Activated CD8-positive, alpha-beta memory T cell treated with anti-CD3 and anti-CD28 coated beads for 48 hours (primary cell): ENCODE results near the gene INPP4B.

Experiments
- DNase-seq, 3 experiments: peaks; one replicate each; pipeline ENCODE4 v3.0.0-alpha.2; 2020; ENCODE audit warnings: low read depth in 2 of 3, low spot score in 2 of 3

INPP4B gene

DNA sequence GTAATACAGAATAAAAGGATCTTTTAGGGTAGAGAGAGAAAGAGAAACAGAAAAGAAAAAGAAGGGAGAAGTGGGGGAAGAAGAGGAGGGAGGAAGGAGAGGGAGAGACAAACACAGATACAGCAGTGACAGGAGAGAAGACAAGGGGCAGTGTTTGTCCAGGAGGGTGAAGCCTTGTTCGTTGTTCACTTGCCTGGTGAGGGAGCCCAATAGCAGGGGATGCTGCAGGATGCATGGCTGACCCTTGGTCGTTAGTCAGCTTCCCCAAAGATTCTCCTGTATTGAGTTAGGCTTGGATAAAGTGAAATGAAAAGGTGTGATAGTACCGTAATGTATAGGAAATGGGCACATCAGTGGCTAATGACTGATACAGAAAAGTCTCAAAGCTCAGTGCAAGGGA, 806.1 kb downstream of the INPP4B start:
- no peak for DNase-seq

DNA sequence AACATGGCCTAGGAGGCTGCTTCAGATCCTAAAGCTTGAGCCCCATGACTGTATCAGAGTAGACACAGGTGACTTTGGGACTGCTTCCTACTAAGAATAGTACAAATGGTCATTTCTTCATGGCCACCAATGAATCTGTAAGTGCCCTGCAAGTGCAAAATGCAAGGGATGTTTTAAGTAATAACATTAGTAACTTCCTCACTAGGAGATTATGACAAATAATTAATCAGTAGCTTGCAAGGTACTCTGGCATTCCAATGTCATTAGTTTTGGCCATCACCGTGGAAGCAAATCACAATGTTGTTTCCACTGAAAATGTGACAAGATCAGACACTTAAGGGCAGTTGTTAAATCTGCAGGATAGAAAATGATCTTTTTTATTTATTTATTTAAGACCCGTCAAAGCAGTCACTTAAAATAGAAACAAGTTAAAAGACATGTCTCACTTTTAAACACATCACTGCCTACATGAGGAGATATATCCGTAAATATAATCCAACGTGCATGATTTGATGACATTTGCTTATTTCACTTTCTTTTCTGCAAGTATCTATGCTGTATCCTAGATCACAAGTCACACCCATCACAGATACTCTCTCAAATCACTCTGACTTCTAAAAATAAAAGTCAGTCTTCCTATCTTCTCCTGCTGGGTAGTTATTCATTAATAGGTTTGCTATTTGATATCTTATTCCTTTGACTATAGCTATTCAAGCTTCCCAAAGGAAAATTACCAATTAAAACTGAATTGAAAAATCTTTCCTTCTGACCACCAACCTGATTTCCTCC, 809.1 kb downstream of the INPP4B start:
- DNase-seq, result no peak

DNA sequence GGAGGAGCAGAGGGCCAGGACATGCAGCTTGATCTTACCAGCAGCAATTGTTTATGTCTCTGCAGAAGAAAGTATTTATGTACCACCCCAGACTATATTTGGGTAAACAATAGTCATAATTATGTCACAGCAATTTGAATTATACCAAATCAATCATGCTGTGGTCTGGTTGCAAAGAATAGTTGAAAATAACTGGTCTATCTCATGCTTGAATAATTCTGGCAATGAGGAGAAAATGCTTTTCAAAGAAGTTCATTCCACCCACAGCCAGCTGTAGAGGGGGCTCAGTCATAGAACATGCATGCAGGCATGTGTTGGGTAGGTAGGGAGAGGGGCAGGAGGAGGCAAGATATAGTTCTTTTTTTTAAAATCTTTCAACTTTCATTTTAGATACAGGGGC, 810.5 kb downstream of the INPP4B start:
- no peak for DNase-seq

DNA sequence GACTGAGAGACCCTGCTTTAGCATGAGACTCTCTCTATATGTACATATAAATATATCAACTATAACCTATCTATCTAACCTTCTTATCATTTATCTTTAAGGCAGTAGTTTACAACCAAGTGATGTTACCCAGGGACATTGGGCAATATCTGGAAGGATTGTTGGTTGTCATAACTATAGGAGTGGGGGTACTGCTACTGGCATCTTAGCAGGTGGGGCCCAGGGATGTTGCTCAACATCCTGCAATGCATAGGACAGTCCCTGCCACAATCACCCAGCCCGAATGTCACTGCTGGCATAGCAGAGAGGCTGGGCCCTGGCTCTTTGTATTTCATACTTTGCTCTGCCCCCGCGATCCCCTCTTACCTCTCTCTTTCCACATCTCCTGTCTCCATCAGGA, 812.0 kb downstream of the INPP4B start:
- DNase-seq, result no peak

DNA sequence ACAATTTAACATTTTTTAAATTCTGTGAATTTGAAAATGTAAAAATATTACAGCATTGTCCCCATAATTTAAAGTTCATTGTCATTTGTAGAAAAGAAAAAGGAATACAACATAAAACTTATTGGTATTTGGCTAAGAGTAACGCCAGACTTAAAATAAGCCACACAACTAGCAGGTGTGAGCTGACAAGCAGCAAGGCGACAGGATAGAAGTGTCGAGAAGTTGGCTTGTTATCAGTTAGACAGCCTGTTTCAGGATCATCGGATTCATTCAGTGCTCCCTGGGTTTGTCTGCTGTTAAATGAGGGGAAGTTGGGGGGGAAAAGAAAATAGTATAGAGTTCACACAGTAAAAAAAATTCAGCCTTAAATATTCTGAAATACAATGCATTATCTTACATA, 816.1 kb downstream of the INPP4B start:
- DNase-seq, result no peak

DNA sequence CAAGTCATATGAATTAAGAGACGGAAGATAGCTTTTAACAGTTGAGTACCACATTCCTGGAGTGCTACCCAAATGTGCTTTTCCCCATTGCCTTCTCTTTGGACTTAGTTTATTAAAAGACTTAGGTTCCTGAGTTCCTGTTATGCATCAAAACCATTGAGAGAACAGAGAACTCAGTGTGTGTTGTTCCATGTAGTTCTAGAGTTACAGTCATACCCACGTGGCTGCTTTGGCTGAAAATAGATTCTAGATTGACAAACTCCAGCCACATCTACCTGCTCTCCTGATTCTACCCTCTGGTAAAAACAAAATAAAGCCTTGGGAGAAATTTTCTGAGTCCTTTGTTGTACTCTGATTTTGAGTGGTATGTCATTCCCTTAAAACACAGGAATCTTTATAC, 824.3 kb downstream of the INPP4B start:
- DNase-seq, result no peak

DNA sequence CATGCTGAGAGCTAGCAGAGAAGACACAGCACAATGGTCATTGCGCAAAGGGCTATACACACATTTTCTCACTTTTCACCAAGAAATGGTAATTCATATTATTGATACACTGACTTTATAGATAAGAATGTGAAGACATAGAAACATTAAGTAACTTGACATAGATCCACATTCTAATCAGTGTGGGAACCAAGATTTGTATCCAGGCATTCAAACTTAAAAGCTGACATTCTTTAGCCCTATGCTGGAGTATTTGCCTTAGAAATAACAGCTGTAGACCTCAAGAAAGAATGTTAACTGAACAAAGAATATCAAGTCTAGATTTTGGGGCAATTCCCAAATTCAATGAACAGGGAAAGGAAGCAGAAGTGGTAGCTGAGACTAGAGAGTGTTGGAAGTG, 824.9 kb downstream of the INPP4B start:
- DNase-seq, result no peak

DNA sequence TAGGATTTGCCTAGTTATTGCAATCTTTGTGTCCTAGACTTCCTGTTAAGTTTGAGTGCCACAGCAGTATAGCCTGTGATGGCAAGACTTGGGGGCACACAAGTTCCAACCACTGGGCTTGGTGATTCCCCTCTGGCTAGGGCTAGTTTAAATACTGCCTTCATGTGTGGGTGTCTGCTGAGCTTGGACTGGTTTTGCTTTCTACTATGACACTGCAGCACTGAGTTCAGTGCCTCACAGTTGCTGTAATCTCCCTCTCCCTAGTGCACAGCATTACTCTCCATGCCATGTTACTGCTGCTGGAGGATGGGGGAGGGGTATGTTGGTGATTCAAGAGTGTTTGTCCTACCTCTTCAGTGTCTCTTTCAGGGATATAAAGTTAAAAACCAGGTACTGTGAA, 830.1 kb downstream of the INPP4B start:
- no peak for DNase-seq

DNA sequence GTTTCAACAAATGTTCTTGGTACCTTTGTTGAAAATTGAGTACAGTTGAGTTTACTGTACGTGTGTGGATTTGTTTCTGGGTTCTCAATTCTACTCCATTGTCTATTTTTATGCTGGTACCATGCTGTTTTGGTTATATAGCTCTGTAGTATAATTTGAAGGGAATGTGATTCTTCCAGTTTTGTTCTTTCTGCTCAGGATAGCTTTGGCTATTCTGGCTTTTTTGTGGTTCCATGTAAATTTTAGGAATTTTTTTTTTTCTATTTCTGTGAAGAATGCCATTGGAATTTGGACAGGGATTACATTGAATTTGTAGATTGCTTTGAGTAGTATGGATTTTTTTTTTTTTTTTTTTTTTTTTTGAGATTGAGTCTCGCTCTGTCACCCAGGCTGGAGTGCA, 836.4 kb downstream of the INPP4B start:
- no peak for DNase-seq

DNA sequence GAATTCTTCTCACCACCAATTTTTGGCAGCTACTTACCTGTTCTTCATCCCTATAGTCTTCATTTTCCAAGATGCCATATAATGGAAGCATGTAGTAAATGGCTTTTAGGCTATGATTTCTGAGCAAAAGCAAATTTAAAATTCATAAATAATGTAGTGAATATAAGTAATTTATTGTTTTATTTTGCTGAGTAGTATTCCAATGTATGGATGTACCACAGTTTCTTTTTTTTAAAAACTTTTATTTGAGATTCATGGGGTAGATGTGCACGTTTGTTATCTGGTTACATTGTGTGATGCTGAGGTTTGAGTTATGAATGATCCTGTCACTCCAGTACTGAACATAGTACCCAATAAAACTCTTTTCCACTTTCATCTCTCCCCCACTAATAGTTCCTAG, 840.6 kb downstream of the INPP4B start:
- DNase-seq, result no peak

DNA sequence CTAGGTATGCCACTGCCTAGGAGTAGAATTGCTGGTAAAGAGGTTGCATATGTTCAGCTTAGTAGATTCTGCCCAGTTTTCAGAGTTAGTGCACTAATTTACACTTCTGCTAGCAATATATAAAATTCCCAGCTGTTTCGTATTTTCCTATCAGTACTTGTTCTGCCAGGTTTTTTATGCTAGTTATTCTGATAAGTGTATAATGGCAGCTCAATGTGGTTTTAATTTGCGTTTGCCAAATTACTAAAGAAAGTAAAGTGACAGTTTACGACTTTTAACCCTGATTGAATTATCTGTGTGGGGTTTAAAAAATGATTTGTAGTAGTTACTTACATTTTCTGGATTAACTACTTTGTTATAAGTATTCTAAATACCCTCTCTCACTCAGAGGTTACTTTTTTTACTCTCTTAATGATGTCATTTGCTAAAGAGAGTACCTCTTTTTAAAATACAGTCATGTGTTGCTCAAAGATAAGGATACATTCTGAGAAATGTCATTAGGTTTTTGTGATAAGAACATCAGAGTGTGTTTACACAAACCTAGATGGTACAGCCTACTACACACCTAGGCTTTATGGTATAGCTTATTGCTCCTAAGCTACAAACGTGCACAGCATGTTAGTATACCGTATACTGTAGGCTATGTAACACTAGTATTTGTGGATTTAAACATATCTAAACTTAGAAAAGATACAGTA, 846.5 kb downstream of the INPP4B start:
- no peak for DNase-seq

DNA sequence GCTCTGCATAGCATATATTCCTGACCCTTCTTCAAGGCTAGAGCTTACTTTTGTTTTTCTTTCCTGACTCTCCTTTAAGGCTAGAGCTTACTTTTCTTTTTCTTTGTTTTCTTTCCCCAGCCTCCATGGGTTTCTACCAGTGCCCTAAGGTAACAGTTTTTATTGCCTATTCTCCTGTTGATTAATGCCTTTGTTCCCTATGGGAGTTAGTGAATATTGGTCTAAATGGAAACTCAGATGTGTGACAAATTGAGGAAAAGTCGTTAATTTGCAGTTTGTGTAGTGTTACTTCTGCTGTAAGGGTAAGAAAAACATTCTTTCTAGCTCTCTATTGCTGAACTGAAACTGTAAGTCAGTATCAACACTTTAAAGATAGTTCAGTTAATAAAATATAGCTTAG, 851.0 kb downstream of the INPP4B start:
- no peak for DNase-seq

DNA sequence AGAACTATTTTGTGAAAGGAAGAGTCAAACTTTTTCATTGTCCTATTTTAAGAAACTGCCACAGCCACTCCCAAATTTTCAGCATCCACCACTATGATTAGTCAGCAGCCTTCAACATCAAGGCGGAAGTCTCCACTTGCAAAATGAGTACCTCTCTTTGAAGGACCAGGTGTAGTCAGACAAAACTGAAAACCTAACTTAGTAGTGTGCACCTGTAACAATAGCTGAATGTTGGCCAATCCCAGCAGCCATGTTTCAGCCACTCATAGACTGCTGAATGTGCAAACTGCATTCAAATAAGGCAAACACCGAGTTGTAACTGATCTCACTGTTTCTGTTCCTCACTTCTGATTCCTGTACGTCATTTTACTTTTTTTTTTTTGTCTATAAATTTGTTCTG, 868.7 kb downstream of the INPP4B start:
- DNase-seq, result no peak
